B cell (primary cell): ENCODE measurements around the gene OVOL3. TPM values are rescaled to one million over a fixed set of nuclear protein-coding genes. Genes with fewer than 3 reads are reported as not detected.
"Not testable (repeated sequence)": the region's sequence is repeated elsewhere in the genome, so short reads cannot be mapped to it uniquely, and the experiment has no call there.

ENCODE experiments used
- ATAC-seq: fragments of 200-7000 bp; cut with Tn5 transposase; one replicate; pipeline ENCODE4 v1.10.0; 2021; ENCODE audit warnings: low read depth, mild to moderate bottlenecking, moderate number of reproducible peaks, moderate library complexity
- CTCF ChIA-PET: fragments of 350-600 bp; sonication (Branson Sonifier 250); formaldehyde crosslinking; loops from one replicate; lab custom pipeline; 2021; ENCODE audit warnings: antibody characterized with exemption, inconsistent platforms; lab: Charles Lee
- POLR2A ChIA-PET: fragments of 350-600 bp; sonication (Branson Sonifier 250); formaldehyde crosslinking; loops from one replicate; lab custom pipeline; 2021; ENCODE audit warnings: antibody characterized with exemption; lab: Charles Lee
- DNase-seq: peaks from one replicate; pipeline ENCODE4 v3.0.0; 2013
- H2AFZ ChIP-seq: 2 replicates; pipeline ENCODE4 v1.6.1; 2012; ENCODE audit warnings: mild to moderate bottlenecking, low read depth, low read length; ENCODE audit not compliant: insufficient read depth, poor library complexity, severe bottlenecking
- H3K27ac ChIP-seq, 2 donors: 1 replicate in 1 of 2; 2 replicates in 1 of 2; pipeline ENCODE4 v1.5.1; 2012 to 2013; ENCODE audit warnings: low read length in 2 of 2, mild to moderate bottlenecking in 2 of 2, moderate library complexity in 1 of 2
- H3K27me3 ChIP-seq, 4 experiments: fragments of 200-600 bp in 1 of 4; sonication (generic) in 1 of 4; replicated peaks in 1 of 4; 1 replicate in 2 of 4; 2 replicates in 2 of 4; pipeline versions ENCODE4 v1.6.1 to v1.7.0; 2013 to 2016; ENCODE audit warnings: low read length in 3 of 4, mild to moderate bottlenecking in 2 of 4, mixed read lengths in 1 of 4, moderate library complexity in 1 of 4; ENCODE audit not compliant: insufficient read depth in 4 of 4, control insufficient read depth in 3 of 4; ENCODE audit errors: control extremely low read depth in 1 of 4
- H3K36me3 ChIP-seq, 2 experiments: replicated peaks in 1 of 2; 1 replicate in 1 of 2; 2 replicates in 1 of 2; pipeline versions ENCODE4 v1.6.1 to v1.7.1; 2013; ENCODE audit warnings: low read length in 1 of 2; ENCODE audit not compliant: insufficient read depth in 2 of 2, control insufficient read depth in 1 of 2; ENCODE audit errors: control extremely low read depth in 1 of 2, extremely low read depth in 1 of 2
- H3K4me1 ChIP-seq, 2 donors: fragments of 200-600 bp in 1 of 2; sonication (generic) in 1 of 2; 1 replicate in 1 of 2; 2 replicates in 1 of 2; pipeline versions ENCODE4 v1.5.1 to v1.6.1; 2013 to 2017; ENCODE audit warnings: low read length in 2 of 2; ENCODE audit not compliant: control insufficient read depth in 2 of 2, insufficient read depth in 2 of 2
- H3K4me2 ChIP-seq: replicated peaks from 2 replicates; pipeline ENCODE3; 2012; ENCODE audit warnings: mild to moderate bottlenecking, low read depth, low read length; ENCODE audit not compliant: poor library complexity, severe bottlenecking
- H3K4me3 ChIP-seq, 5 experiments: fragments of 200-600 bp in 1 of 5; sonication (generic) in 1 of 5; 1 replicate in 3 of 5; 2 replicates in 2 of 5; pipeline versions ENCODE4 v1.5.1 to v1.7.0; 2011 to 2016; ENCODE audit warnings: low read length in 4 of 5, mild to moderate bottlenecking in 4 of 5, low read depth in 2 of 5, control low read depth in 1 of 5, moderate library complexity in 1 of 5; ENCODE audit not compliant: insufficient read depth in 1 of 5; ENCODE audit errors: control extremely low read depth in 1 of 5, extremely low read depth in 1 of 5
- H3K79me2 ChIP-seq: fragments of 200-600 bp; sonication (generic); one replicate; pipeline ENCODE4 v1.6.0; 2016; ENCODE audit warnings: low read length; ENCODE audit not compliant: control insufficient read depth, insufficient read depth
- H3K9ac ChIP-seq: fragments of 200-600 bp; sonication (generic); 2 replicates; pipeline ENCODE4 v1.6.1; 2017; ENCODE audit warnings: mild to moderate bottlenecking, low read length, moderate library complexity
- H3K9me3 ChIP-seq, 3 donors: one replicate each; pipeline versions ENCODE4 v1.6.1 to v1.7.1; 2013; ENCODE audit warnings: low read length in 2 of 3; ENCODE audit not compliant: control insufficient read depth in 2 of 3, insufficient read depth in 1 of 3; ENCODE audit errors: control extremely low read depth in 1 of 3
- H4K20me1 ChIP-seq: 2 replicates; pipeline ENCODE4 v1.6.0; 2012; ENCODE audit warnings: mild to moderate bottlenecking, low read length; ENCODE audit not compliant: insufficient read depth, control insufficient read depth, poor library complexity, severe bottlenecking
- H3K27ac Mint-ChIP-seq: one replicate; pipeline ENCODE4 v1.8.0; 2021; ENCODE audit warnings: mixed read lengths
- H3K27me3 Mint-ChIP-seq: one replicate; pipeline ENCODE4 v1.8.0; 2021; ENCODE audit warnings: mixed read lengths
- H3K4me1 Mint-ChIP-seq: one replicate; pipeline ENCODE4 v1.8.0; 2021; ENCODE audit warnings: mixed read lengths
- H3K4me3 Mint-ChIP-seq: one replicate; pipeline ENCODE4 v1.8.0; 2021; ENCODE audit warnings: mixed read lengths
- H3K9me3 Mint-ChIP-seq: one replicate; pipeline ENCODE4 v1.8.0; 2022; ENCODE audit warnings: mixed read lengths; ENCODE audit not compliant: insufficient read depth
- CTCF ChIP-seq: fragments of 200-600 bp; IDR thresholded peaks from one replicate; pipeline ENCODE4 v1.8.0; 2022; ENCODE audit warnings: antibody characterized with exemption, mild to moderate bottlenecking
- EZH2 ChIP-seq: IDR thresholded peaks from 2 replicates; pipeline ENCODE4 v1.6.1; 2012; ENCODE audit warnings: borderline replicate concordance, low read depth, mild to moderate bottlenecking, moderate library complexity, low read length; ENCODE audit not compliant: insufficient read depth, poor library complexity, severe bottlenecking
- WGBS: methylation state at CpG from one replicate; pipeline ENCODE4 v1.1.5; 2013; ENCODE audit warnings: missing lambda C conversion rate; ENCODE audit not compliant: insufficient coverage; 5-methylcytosine and 5-hydroxymethylcytosine counted together
- intact Hi-C: fragments of 100-400 bp; cut with micrococcal nuclease; formaldehyde crosslinking; loops from one replicate; pipeline ENCODE4 v1.10.0; 2022
- polyA plus RNA-seq: library from polyadenylated mRNA; depleted of rRNA; stranded (reverse); fragments of >200 nt; gene quantifications from 2 replicates; pipeline ENCODE4 v1.2.3, GENCODE V29; 2012
- total RNA-seq, 2 donors: library from RNA; stranded (reverse); fragments of 120-200 nt in 1 of 2; gene quantifications; 1 replicate in 1 of 2; 2 replicates in 1 of 2; pipeline versions ENCODE4 v1.2.3 to v1.2.4, GENCODE V29; 2013 to 2022

The OVOL3 gene
- total and polyA plus RNA-seq, 2 donors (not counting 1 experiment from before 2014, with no cell fraction given): not detected

- CTCF ChIA-PET, ATAC-seq, H2AFZ ChIP-seq, H4K20me1 ChIP-seq, intact Hi-C loops, H3K27me3 ChIP-seq, H3K4me3 ChIP-seq, H3K9me3 ChIP-seq, H3K27me3 Mint-ChIP-seq, DNase-seq, POLR2A ChIA-PET, H3K4me1 Mint-ChIP-seq, H3K9me3 Mint-ChIP-seq, H3K27ac Mint-ChIP-seq, H3K36me3 ChIP-seq, H3K9ac ChIP-seq, H3K27ac ChIP-seq, H3K4me3 Mint-ChIP-seq, H3K79me2 ChIP-seq, H3K4me2 ChIP-seq: not testable (repeated sequence)
- peaks cover 0 to 18% of the 10 kb centered on the region in 2 donors for H3K4me1 ChIP-seq
- WGBS: 100% methylated on average over 2 of the region's 4 CpGs
Observed at GRCh38 chr19:36134867-36135266, 23.9 kb downstream of the OVOL3 start.

GRCh38 chr19:36136964-36137686 is 26.2 kb downstream of the OVOL3 start:
- CTCF ChIA-PET: interaction anchor here (0.8 to 5.6 kb wide), 2 partner anchors 9 to 32 kb away, joined by 3 to 49 read pairs; no protein-coding TSS in a partner anchor
- Mint-ChIP-seq H3K9me3 (no peaks in the 10 kb centered on the region), H3K4me3 (no peak overlapping the region), H3K27me3 (no peaks in the 10 kb centered on the region), H3K4me1 (peaks cover 13% of the 10 kb centered on the region), H3K27ac (no peak overlapping the region)
- Histone ChIP-seq H3K27ac (no peak overlapping the region), H3K4me3 (no peak overlapping the region), H3K9ac (no peak overlapping the region), H3K36me3 (no peaks in the 10 kb centered on the region), H3K27me3 (no peaks in the 10 kb centered on the region), H2AFZ (no peak overlapping the region), H3K79me2 (peaks cover 20% of the 10 kb centered on the region), H3K4me2 (no peak overlapping the region), H3K4me1 (peaks cover 4 to 14% of the 10 kb centered on the region in 2 donors), H3K9me3 (peaks cover 0 to 5% (median 0%) of the 10 kb centered on the region in 3 donors), H4K20me1 (peaks cover 10% of the 10 kb centered on the region)
- no peak for DNase-seq
- no peak for ATAC-seq
- intact Hi-C loops: no loop called here
- no peak for TF ChIP-seq EZH2
- no peak for TF ChIP-seq CTCF
- POLR2A ChIA-PET: interaction anchor here (0.6 to 3.9 kb wide), 2 partner anchors 9 to 205 kb away, joined by 5 to 33 read pairs; no protein-coding TSS in a partner anchor
- WGBS: 85% methylated on average over 7 of the region's 12 CpGs
